ENCODE data around the gene C1orf210. TPM values are rescaled to one million over a fixed set of nuclear protein-coding genes. Genes with fewer than 3 reads are reported as not detected.

The C1orf210 gene
- total RNA-seq, 1 experiment from 2014 or later = 7.6 TPM

GRCh38 chr1:43292679-43293078 lies 7.3 kb upstream of the C1orf210 start:
- no peak overlapping the region for H3K9ac ChIP-seq (ENCODE audit: low read length)
- intact Hi-C loops (cut with micrococcal nuclease) = no loop called here
- peaks cover 8 to 16% of the 10 kb centered on the region in 2 experiments; a peak in 3 of 4 replicates for H3K4me1 ChIP-seq (ENCODE audit: control insufficient read depth in 1 of 2, insufficient read depth in 2 of 2, low read length in 2 of 2)
- H3K27me3 ChIP-seq (ENCODE audit: insufficient read depth, low read length) = 0 out of 2 replicates have a peak, but pooled peaks cover 3% of the 10 kb centered on the region
- no peak overlapping the region for H3K27ac ChIP-seq (ENCODE audit: low read depth, low read length)
- H4K20me1 ChIP-seq (ENCODE audit: insufficient read depth) = no peaks in the 10 kb centered on the region
- ChIA-PET RAD21 (ENCODE audit: low non-redundant PET in 1 of 2, low total read pairs in 2 of 2, uncharacterized antibody in 2 of 2, unreplicated experiment in 2 of 2) (no interaction called here), POLR2A (no interaction called here), CTCF (no interaction called here)
- no peak overlapping the region for H3K4me2 ChIP-seq (ENCODE audit: low read length)
- H3K9me3 ChIP-seq (ENCODE audit: control insufficient read depth in 1 of 2, insufficient read depth in 1 of 2, low read depth in 1 of 2, low read length in 2 of 2) = no peaks in the 10 kb centered on the region
- H3K36me3 ChIP-seq (ENCODE audit: control insufficient read depth in 1 of 2, insufficient read depth in 2 of 2, low read length in 2 of 2) = no peaks in the 10 kb centered on the region
- ATAC-seq (no peak), DNase-seq (ENCODE audit: low read depth, low spot score) (no peak)
- H2AFZ ChIP-seq (ENCODE audit: low read depth, low read length, poor library complexity, severe bottlenecking) = no peak overlapping the region
- no peaks in the 10 kb centered on the region for H3K79me2 ChIP-seq (ENCODE audit: insufficient read depth, low read length)
- no TSS peak for BruUV-seq (replicated peaks)
- H3K9me2 ChIP-seq (ENCODE audit: insufficient read depth) = no peaks in the 10 kb centered on the region
- H3K4me3 ChIP-seq (replicated peaks in 1 of 2; ENCODE audit: low read depth in 1 of 2, low read length in 2 of 2) = no peak overlapping the region
- TF ChIP-seq ELF1 (IDR thresholded peaks at IDR 0.05; ENCODE audit: borderline replicate concordance, low read depth) = no peak
- TF ChIP-seq ZFX (IDR thresholded peaks at IDR 0.05) = no peak
- no peak for TF ChIP-seq CBX3 (IDR thresholded peaks at IDR 0.05; ENCODE audit: low read depth)

DNA sequence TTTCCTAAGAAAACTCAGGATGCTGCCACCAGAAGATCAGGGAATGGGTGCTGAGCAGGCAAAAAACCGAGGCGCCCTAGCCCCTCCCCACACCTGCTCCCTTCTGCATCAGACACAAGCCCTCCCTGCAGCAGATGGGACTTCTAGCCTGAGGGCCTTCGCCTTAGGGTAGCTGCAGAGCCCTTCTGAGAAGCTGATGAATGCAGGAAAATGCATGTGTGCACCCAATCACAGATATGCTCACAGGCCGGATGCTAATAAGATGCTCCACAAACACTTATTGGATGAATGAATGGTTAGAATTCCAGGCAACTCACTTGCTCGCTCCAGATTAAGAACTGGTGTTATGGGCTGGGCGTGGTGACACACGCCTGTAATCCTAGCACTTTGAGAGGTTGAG lies 6.8 kb upstream of the C1orf210 start:
- no peak for ATAC-seq
- no peak for DNase-seq (ENCODE audit: low read depth, low spot score)
- Histone ChIP-seq H4K20me1 (ENCODE audit: insufficient read depth) (no peaks in the 10 kb centered on the region), H3K27me3 (ENCODE audit: insufficient read depth, low read length) (0 out of 2 replicates have a peak, but pooled peaks cover 3% of the 10 kb centered on the region), H3K9me3 (ENCODE audit: control insufficient read depth in 1 of 2, insufficient read depth in 1 of 2, low read depth in 1 of 2, low read length in 2 of 2) (no peaks in the 10 kb centered on the region), H3K4me2 (ENCODE audit: low read length) (no peak overlapping the region), H3K27ac (ENCODE audit: low read depth, low read length) (no peak overlapping the region), H3K9me2 (ENCODE audit: insufficient read depth) (no peaks in the 10 kb centered on the region), H3K9ac (ENCODE audit: low read length) (no peak overlapping the region), H3K36me3 (ENCODE audit: control insufficient read depth in 1 of 2, insufficient read depth in 2 of 2, low read length in 2 of 2) (no peaks in the 10 kb centered on the region), H3K79me2 (ENCODE audit: insufficient read depth, low read length) (no peaks in the 10 kb centered on the region), H3K4me1 (ENCODE audit: control insufficient read depth in 1 of 2, insufficient read depth in 2 of 2, low read length in 2 of 2) (peaks cover 8 to 16% of the 10 kb centered on the region in 2 experiments; a peak in 3 of 4 replicates), H2AFZ (ENCODE audit: low read depth, low read length, poor library complexity, severe bottlenecking) (no peak overlapping the region), H3K4me3 (replicated peaks in 1 of 2; ENCODE audit: low read depth in 1 of 2, low read length in 2 of 2) (no peak overlapping the region)
- no TSS peak for BruUV-seq (replicated peaks)
- POLR2A ChIA-PET = no interaction called here
- CTCF ChIA-PET = no interaction called here
- TF ChIP-seq ZNF274 (IDR thresholded peaks at IDR 0.05; ENCODE audit: low read depth, low read length) = no peak
- no peak for TF ChIP-seq EGR1 (IDR thresholded peaks at IDR 0.05; ENCODE audit: low read depth)
- no peak for TF ChIP-seq POLR2AphosphoS5 (IDR thresholded peaks at IDR 0.05; ENCODE audit: low read depth, low read length)
- TF ChIP-seq, protein P1, sequence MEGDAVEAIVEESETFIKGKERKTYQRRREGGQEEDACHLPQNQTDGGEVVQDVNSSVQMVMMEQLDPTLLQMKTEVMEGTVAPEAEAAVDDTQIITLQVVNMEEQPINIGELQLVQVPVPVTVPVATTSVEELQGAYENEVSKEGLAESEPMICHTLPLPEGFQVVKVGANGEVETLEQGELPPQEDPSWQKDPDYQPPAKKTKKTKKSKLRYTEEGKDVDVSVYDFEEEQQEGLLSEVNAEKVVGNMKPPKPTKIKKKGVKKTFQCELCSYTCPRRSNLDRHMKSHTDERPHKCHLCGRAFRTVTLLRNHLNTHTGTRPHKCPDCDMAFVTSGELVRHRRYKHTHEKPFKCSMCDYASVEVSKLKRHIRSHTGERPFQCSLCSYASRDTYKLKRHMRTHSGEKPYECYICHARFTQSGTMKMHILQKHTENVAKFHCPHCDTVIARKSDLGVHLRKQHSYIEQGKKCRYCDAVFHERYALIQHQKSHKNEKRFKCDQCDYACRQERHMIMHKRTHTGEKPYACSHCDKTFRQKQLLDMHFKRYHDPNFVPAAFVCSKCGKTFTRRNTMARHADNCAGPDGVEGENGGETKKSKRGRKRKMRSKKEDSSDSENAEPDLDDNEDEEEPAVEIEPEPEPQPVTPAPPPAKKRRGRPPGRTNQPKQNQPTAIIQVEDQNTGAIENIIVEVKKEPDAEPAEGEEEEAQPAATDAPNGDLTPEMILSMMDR (IDR thresholded peaks at IDR 0.05 in 2 of 3, conservative IDR thresholded peaks at IDR 0.05 in 1 of 3; ENCODE audit: borderline replicate concordance in 1 of 3, insufficient read depth in 1 of 3, low read depth in 2 of 3, low read length in 2 of 3) = no peak
- no peak for TF ChIP-seq FOSL1 (IDR thresholded peaks at IDR 0.05; ENCODE audit: low read depth)
- TF ChIP-seq TCF7L2 (IDR thresholded peaks at IDR 0.05; ENCODE audit: borderline replicate concordance, extremely low read depth, insufficient read depth, insufficient read length) = no peak
- TF ChIP-seq YY1 (IDR thresholded peaks at IDR 0.05; ENCODE audit: extremely low read depth, insufficient replicate concordance, low read depth, low read length) = no peak
- TF ChIP-seq ELF1 (IDR thresholded peaks at IDR 0.05; ENCODE audit: borderline replicate concordance, low read depth) = no peak
- TF ChIP-seq ZFX (IDR thresholded peaks at IDR 0.05) = no peak
- TF ChIP-seq JUND (IDR thresholded peaks at IDR 0.05) = no peak
- TF ChIP-seq EZH2 (IDR thresholded peaks at IDR 0.05) = no peak
- TF ChIP-seq SRF (IDR thresholded peaks at IDR 0.05; ENCODE audit: low read depth) = no peak
- no peak for TF ChIP-seq SIN3A (IDR thresholded peaks at IDR 0.05; ENCODE audit: low read depth)
- RAD21 ChIA-PET (ENCODE audit: low non-redundant PET in 1 of 2, low total read pairs in 2 of 2, uncharacterized antibody in 2 of 2, unreplicated experiment in 2 of 2) = no interaction called here
- intact Hi-C loops (cut with micrococcal nuclease) = no loop called here
